ENCODE data around the gene BNC2. TPM values are rescaled to one million over a fixed set of nuclear protein-coding genes. Genes with fewer than 3 reads are reported as not detected.
"Not testable (repeated sequence)": the region's sequence is repeated elsewhere in the genome, so short reads cannot be mapped to it uniquely, and the experiment has no call there.

BNC2 gene
- total RNA-seq, 2 donors from 2014 or later = 2.1 to 20.0 TPM

- no peaks in the 10 kb centered on the region for H3K27me3 ChIP-seq
- no peaks in the 10 kb centered on the region for H3K4me1 ChIP-seq
- no peak overlapping the region for H3K9ac ChIP-seq (ENCODE audit: low read depth in 2 of 2, low read length in 2 of 2)
- no peaks in the 10 kb centered on the region for H3K36me3 ChIP-seq
- no peaks in the 10 kb centered on the region for H3K9me3 ChIP-seq
- intact Hi-C loops (cut with DNase I) = no loop called here
- no peak overlapping the region for H3K27ac ChIP-seq
- H3K4me3 ChIP-seq = no peak overlapping the region
- no peak for DNase-seq
- TF ChIP-seq, protein P1, sequence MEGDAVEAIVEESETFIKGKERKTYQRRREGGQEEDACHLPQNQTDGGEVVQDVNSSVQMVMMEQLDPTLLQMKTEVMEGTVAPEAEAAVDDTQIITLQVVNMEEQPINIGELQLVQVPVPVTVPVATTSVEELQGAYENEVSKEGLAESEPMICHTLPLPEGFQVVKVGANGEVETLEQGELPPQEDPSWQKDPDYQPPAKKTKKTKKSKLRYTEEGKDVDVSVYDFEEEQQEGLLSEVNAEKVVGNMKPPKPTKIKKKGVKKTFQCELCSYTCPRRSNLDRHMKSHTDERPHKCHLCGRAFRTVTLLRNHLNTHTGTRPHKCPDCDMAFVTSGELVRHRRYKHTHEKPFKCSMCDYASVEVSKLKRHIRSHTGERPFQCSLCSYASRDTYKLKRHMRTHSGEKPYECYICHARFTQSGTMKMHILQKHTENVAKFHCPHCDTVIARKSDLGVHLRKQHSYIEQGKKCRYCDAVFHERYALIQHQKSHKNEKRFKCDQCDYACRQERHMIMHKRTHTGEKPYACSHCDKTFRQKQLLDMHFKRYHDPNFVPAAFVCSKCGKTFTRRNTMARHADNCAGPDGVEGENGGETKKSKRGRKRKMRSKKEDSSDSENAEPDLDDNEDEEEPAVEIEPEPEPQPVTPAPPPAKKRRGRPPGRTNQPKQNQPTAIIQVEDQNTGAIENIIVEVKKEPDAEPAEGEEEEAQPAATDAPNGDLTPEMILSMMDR (IDR thresholded peaks at IDR 0.05) = no peak
These were observed 387.7 kb downstream of the BNC2 start for GRCh38 chr9:16482764-16483163.

DNA sequence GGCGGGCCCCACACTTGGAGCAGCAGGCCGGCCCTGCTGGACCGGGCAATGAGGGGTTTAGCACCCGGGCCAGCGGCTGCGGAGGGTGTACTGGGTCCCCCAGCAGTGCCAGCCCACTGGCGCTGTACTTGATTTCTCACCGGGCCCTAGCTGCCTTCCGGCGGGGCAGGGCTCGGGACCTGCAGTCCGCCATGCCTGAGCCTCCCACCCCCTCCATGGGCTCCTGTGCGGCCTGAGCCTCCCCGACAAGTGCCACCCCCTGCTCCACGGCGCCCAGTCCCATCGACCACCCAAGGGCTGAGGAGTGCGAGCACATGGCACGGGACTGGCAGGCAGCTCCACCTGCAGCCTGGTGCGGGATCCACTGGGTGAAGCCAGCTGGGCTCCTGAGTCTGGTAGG is 389.9 kb downstream of the BNC2 start:
- H3K9ac ChIP-seq (ENCODE audit: low read depth in 2 of 2, low read length in 2 of 2); H3K9me3 ChIP-seq; intact Hi-C loops (cut with DNase I); DNase-seq; H3K4me3 ChIP-seq; H3K36me3 ChIP-seq; H3K27ac ChIP-seq; H3K4me1 ChIP-seq; H3K27me3 ChIP-seq: not testable (repeated sequence)

DNA sequence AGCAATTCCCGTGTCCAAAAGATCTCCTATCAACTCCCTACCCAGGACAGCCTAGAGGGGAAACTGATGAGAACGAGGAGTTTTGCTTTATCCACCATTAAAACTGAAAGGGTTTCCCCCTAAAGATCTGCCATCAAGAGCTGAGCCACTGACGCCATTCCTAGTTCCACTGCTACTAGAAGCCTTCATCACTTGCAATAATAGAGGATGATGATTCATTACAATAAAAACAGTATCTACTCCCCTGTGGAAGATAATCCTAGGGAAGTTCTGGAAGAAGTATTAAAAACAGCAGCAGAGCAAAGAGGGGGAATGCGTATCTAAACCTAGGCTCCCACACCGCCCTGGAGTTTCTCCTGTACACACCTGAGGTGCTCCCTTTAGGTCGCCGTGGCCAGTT is 394.5 kb downstream of the BNC2 start:
- Histone ChIP-seq H3K36me3 (no peaks in the 10 kb centered on the region), H3K27me3 (no peaks in the 10 kb centered on the region), H3K4me1 (no peaks in the 10 kb centered on the region), H3K4me3 (no peak overlapping the region), H3K9me3 (no peaks in the 10 kb centered on the region), H3K9ac (ENCODE audit: low read depth in 2 of 2, low read length in 2 of 2) (no peak overlapping the region), H3K27ac (no peak overlapping the region)
- DNase-seq = no peak
- intact Hi-C loops (cut with DNase I) = no loop called here
- TF ChIP-seq, protein P1 (IDR thresholded peaks at IDR 0.05) = no peak

- Histone ChIP-seq H3K9ac (ENCODE audit: low read depth in 2 of 2, low read length in 2 of 2) (no peak overlapping the region), H3K4me3 (no peak overlapping the region), H3K27ac (no peak overlapping the region), H3K9me3 (no peaks in the 10 kb centered on the region), H3K4me1 (no peaks in the 10 kb centered on the region), H3K27me3 (no peaks in the 10 kb centered on the region), H3K36me3 (no peaks in the 10 kb centered on the region)
- intact Hi-C loops (cut with DNase I) = no loop called here
- no peak for DNase-seq
- TF ChIP-seq, protein P1 (IDR thresholded peaks at IDR 0.05) = no peak
These were observed 395.2 kb downstream of the BNC2 start for GRCh38 chr9:16475257-16475656.

DNA sequence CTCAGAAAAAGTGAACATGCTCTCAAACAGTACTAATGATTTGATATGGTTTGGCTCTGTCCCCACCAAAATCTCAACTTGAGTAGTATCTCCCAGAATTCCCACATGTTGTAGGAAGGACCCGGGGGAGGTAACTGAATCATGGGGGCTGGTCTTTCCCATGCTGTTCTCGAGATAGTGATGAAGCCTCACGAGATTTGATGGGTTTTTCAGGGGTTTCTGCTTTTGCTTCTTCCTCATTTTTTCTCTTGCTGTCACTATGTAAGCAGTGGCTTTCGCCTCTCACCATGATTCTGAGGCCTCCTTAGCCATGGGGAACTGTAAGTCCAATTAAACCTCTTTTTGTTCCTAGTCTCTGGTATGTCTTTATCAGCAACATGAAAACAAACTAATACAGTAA is 401.3 kb downstream of the BNC2 start:
- Histone ChIP-seq H3K27ac (no peak overlapping the region), H3K4me1 (no peaks in the 10 kb centered on the region), H3K9me3 (no peaks in the 10 kb centered on the region), H3K27me3 (no peaks in the 10 kb centered on the region), H3K36me3 (no peaks in the 10 kb centered on the region), H3K4me3 (no peak overlapping the region), H3K9ac (ENCODE audit: low read depth in 2 of 2, low read length in 2 of 2) (no peak overlapping the region)
- no peak for DNase-seq
- TF ChIP-seq, protein P1 (IDR thresholded peaks at IDR 0.05) = no peak
- intact Hi-C loops (cut with DNase I) = no loop called here

GRCh38 chr9:16461851-16462250 is 408.6 kb downstream of the BNC2 start:
- TF ChIP-seq, protein P1 (IDR thresholded peaks at IDR 0.05) = no peak
- no peak overlapping the region for H3K27ac ChIP-seq

More at GRCh38 chr9:16461851-16462250, 408.6 kb downstream of the BNC2 start:
- Histone ChIP-seq H3K9me3 (no peaks in the 10 kb centered on the region), H3K27me3 (no peaks in the 10 kb centered on the region), H3K4me3 (no peak overlapping the region), H3K4me1 (no peaks in the 10 kb centered on the region), H3K9ac (ENCODE audit: low read depth in 2 of 2, low read length in 2 of 2) (no peak overlapping the region), H3K36me3 (no peaks in the 10 kb centered on the region)
- no peak for DNase-seq
- intact Hi-C loops (cut with DNase I) = no loop called here

Data from colonic mucosa (tissue), 4 donors.